Breast epithelium (tissue), 4 donors: ENCODE data around the gene MTHFS. TPM values are rescaled to one million over a fixed set of nuclear protein-coding genes. Genes with fewer than 3 reads are reported as not detected.

Source experiments
- DNase-seq, 2 donors: peaks; one replicate each; pipeline ENCODE4 v3.0.0-alpha.2; 2019; ENCODE audit warnings: low spot score in 2 of 2
- H3K27ac ChIP-seq, 2 donors: fragments of 200-600 bp; sonication (generic) in 1 of 2; one replicate each; pipeline ENCODE4 v1.5.1; 2016 to 2019; ENCODE audit warnings: mild to moderate bottlenecking in 1 of 2
- H3K27me3 ChIP-seq, 2 donors: fragments of 200-600 bp; sonication (generic) in 1 of 2; one replicate each; pipeline versions ENCODE4 v1.5.1 to v1.6.0; 2017 to 2019; ENCODE audit warnings: control low read depth in 1 of 2, mild to moderate bottlenecking in 1 of 2
- H3K36me3 ChIP-seq: fragments of 200-600 bp; one replicate; pipeline ENCODE4 v1.5.1; 2019
- H3K4me1 ChIP-seq, 2 donors: fragments of 200-600 bp; sonication (generic); one replicate each; pipeline ENCODE4 v1.5.1; 2016 to 2019; ENCODE audit warnings: control low read depth in 1 of 2
- H3K4me3 ChIP-seq, 3 donors: fragments of 200-600 bp; sonication (generic); 1 replicate in 2 of 3; 2 replicates in 1 of 3; pipeline ENCODE4 v1.5.1; 2016 to 2019; ENCODE audit warnings: mild to moderate bottlenecking in 3 of 3, moderate library complexity in 2 of 3
- H3K9me3 ChIP-seq, 2 donors: fragments of 200-600 bp; sonication (generic) in 1 of 2; one replicate each; pipeline ENCODE4 v1.5.1; 2016 to 2019; ENCODE audit warnings: control low read depth in 1 of 2
- CTCF ChIP-seq, 3 donors: fragments of 450-650 bp; IDR thresholded peaks; one replicate each; pipeline ENCODE4 v1.5.1; 2016 to 2017; ENCODE audit warnings: antibody characterized with exemption in 3 of 3, mild to moderate bottlenecking in 3 of 3, moderate library complexity in 3 of 3
- POLR2A ChIP-seq: fragments of 450-650 bp; IDR thresholded peaks from one replicate; pipeline ENCODE4 v1.6.1; 2016; ENCODE audit warnings: antibody characterized with exemption, mild to moderate bottlenecking, moderate library complexity
- POLR2AphosphoS5 ChIP-seq, 3 donors: sonication (generic); formaldehyde crosslinking; IDR thresholded peaks; one replicate each; pipeline ENCODE4 v1.6.1; 2017; ENCODE audit warnings: antibody characterized with exemption in 3 of 3
- intact Hi-C: fragments of 100-400 bp; cut with DNase I; formaldehyde crosslinking; loops from one replicate; pipeline ENCODE4 v1.15.1; 2023; ENCODE audit warnings: low total_unique reads
- total RNA-seq, 3 donors: library from RNA; depleted of rRNA; stranded (reverse); fragments of >200 nt; gene quantifications; one replicate each; pipeline ENCODE4 v1.1.0, GENCODE V29; 2016

Gene MTHFS
- total RNA-seq, 3 donors from 2014 or later: 19.0 to 51.5 (median 30.2) TPM

GRCh38 chr15:79829950-79830349, 66.9 kb downstream of the MTHFS start:
- Histone ChIP-seq H3K27me3 (no peaks in the 10 kb centered on the region), H3K27ac (no peak overlapping the region), H3K4me3 (no peak overlapping the region), H3K9me3 (no peaks in the 10 kb centered on the region), H3K4me1 (no peaks in the 10 kb centered on the region), H3K36me3 (no peaks in the 10 kb centered on the region)
- intact Hi-C loops: no loop called here
- TF ChIP-seq POLR2AphosphoS5 (IDR thresholded peaks at IDR 0.05): no peak
- TF ChIP-seq CTCF (IDR thresholded peaks at IDR 0.05): no peak
- TF ChIP-seq POLR2A: no peak
- no peak for DNase-seq

GRCh38 chr15:79828447-79828846, 68.4 kb downstream of the MTHFS start:
- Histone ChIP-seq H3K4me1 (no peaks in the 10 kb centered on the region), H3K9me3 (no peaks in the 10 kb centered on the region), H3K27me3 (no peaks in the 10 kb centered on the region), H3K4me3 (no peak overlapping the region), H3K36me3 (no peaks in the 10 kb centered on the region), H3K27ac (no peak overlapping the region)
- TF ChIP-seq POLR2A (no peak), CTCF (IDR thresholded peaks at IDR 0.05) (no peak), POLR2AphosphoS5 (IDR thresholded peaks at IDR 0.05) (no peak)
- DNase-seq: no peak
- intact Hi-C loops: no loop called here

GRCh38 chr15:79826800-79827199, 70.0 kb downstream of the MTHFS start:
- H3K27me3 ChIP-seq: no peaks in the 10 kb centered on the region
- H3K9me3 ChIP-seq: no peaks in the 10 kb centered on the region
- intact Hi-C loops: no loop called here
- TF ChIP-seq CTCF (IDR thresholded peaks at IDR 0.05): no peak
- TF ChIP-seq POLR2A: no peak
- TF ChIP-seq POLR2AphosphoS5 (IDR thresholded peaks at IDR 0.05): no peak
- DNase-seq: no peak
- H3K4me1 ChIP-seq: no peaks in the 10 kb centered on the region
- H3K36me3 ChIP-seq: no peaks in the 10 kb centered on the region
- H3K4me3 ChIP-seq: no peak overlapping the region
- no peak overlapping the region for H3K27ac ChIP-seq

- DNase-seq: no peak
- no peaks in the 10 kb centered on the region for H3K4me1 ChIP-seq
- no peaks in the 10 kb centered on the region for H3K27me3 ChIP-seq
- TF ChIP-seq POLR2A: no peak
- no peak for TF ChIP-seq CTCF (IDR thresholded peaks at IDR 0.05)
- no peaks in the 10 kb centered on the region for H3K36me3 ChIP-seq
- H3K9me3 ChIP-seq: peaks cover 0 to 5% of the 10 kb centered on the region in 2 donors
- intact Hi-C loops: no loop called here
- no peak overlapping the region for H3K27ac ChIP-seq
- no peak overlapping the region for H3K4me3 ChIP-seq
Measured at GRCh38 chr15:79824136-79824701, 72.6 kb downstream of the MTHFS start.

- H3K36me3 ChIP-seq: no peaks in the 10 kb centered on the region
- no peak overlapping the region for H3K27ac ChIP-seq
- no peaks in the 10 kb centered on the region for H3K4me1 ChIP-seq
- DNase-seq: no peak
- H3K9me3 ChIP-seq: peaks cover 0 to 5% of the 10 kb centered on the region in 2 donors
- no peak overlapping the region for H3K4me3 ChIP-seq
- H3K27me3 ChIP-seq: no peaks in the 10 kb centered on the region
- intact Hi-C loops: no loop called here
- TF ChIP-seq POLR2AphosphoS5 (IDR thresholded peaks at IDR 0.05) (no peak), CTCF (IDR thresholded peaks at IDR 0.05) (no peak), POLR2A (no peak)
Measured at GRCh38 chr15:79820820-79821219, 76.0 kb downstream of the MTHFS start.
